Mononuclear cell (primary cell): Measurements from ENCODE around the gene PILRA. TPM values are rescaled to one million over a fixed set of nuclear protein-coding genes. Genes with fewer than 3 reads are reported as not detected.

Experiments
- H3K27me3 ChIP-seq: 2 replicates; pipeline ENCODE4 v1.6.0; 2011; ENCODE audit warnings: low read length, control low read depth; ENCODE audit not compliant: insufficient read depth
- H3K4me1 ChIP-seq: 2 replicates; pipeline ENCODE4 v1.5.1; 2011; ENCODE audit warnings: mild to moderate bottlenecking, low read length, control low read depth; ENCODE audit not compliant: insufficient read depth
- H3K4me3 ChIP-seq: 2 replicates; pipeline ENCODE4 v1.5.1; 2011; ENCODE audit warnings: mild to moderate bottlenecking, low read length, moderate library complexity
- H3K9me3 ChIP-seq: 2 replicates; pipeline ENCODE4 v1.5.1; 2011; ENCODE audit warnings: low read depth, mild to moderate bottlenecking, control low read depth, low read length
- total RNA-seq: library from RNA; depleted of rRNA; stranded (reverse); fragments of >200 nt; gene quantifications from one replicate; pipeline ENCODE4 v1.2.3, GENCODE V29; 2012

The PILRA gene
- total RNA-seq, 1 donor: 56.7 TPM

- Histone ChIP-seq H3K9me3 (no peaks in the 10 kb centered on the region), H3K27me3 (no peaks in the 10 kb centered on the region), H3K4me3 (no peak overlapping the region), H3K4me1 (peaks cover 7% of the 10 kb centered on the region)
Observed at GRCh38 chr7:100406767-100407166, 33.5 kb downstream of the PILRA start.

GRCh38 chr7:100407285-100408180 lies 34.2 kb downstream of the PILRA start:
- Histone ChIP-seq H3K4me1 (peaks cover 7% of the 10 kb centered on the region), H3K4me3 (no peak overlapping the region), H3K27me3 (no peaks in the 10 kb centered on the region), H3K9me3 (no peaks in the 10 kb centered on the region)

- Histone ChIP-seq H3K27me3 (no peaks in the 10 kb centered on the region), H3K9me3 (no peaks in the 10 kb centered on the region), H3K4me1 (peaks cover 19% of the 10 kb centered on the region), H3K4me3 (no peak overlapping the region)
Observed at GRCh38 chr7:100411101-100411500, 37.8 kb downstream of the PILRA start.

- H3K4me1 ChIP-seq: peaks cover 19% of the 10 kb centered on the region
- H3K9me3 ChIP-seq: no peaks in the 10 kb centered on the region
- H3K27me3 ChIP-seq: no peaks in the 10 kb centered on the region
- no peak overlapping the region for H3K4me3 ChIP-seq
Observed at GRCh38 chr7:100413346-100413745, 40.1 kb downstream of the PILRA start.

- Histone ChIP-seq H3K4me3 (no peak overlapping the region), H3K4me1 (peaks cover 19% of the 10 kb centered on the region), H3K27me3 (no peaks in the 10 kb centered on the region), H3K9me3 (no peaks in the 10 kb centered on the region)
Observed at GRCh38 chr7:100413889-100414288, 40.6 kb downstream of the PILRA start.

- H3K9me3 ChIP-seq: no peaks in the 10 kb centered on the region
- no peaks in the 10 kb centered on the region for H3K27me3 ChIP-seq
- H3K4me3 ChIP-seq: no peak overlapping the region
- peaks cover 16% of the 10 kb centered on the region for H3K4me1 ChIP-seq
Observed at GRCh38 chr7:100415448-100415847, 42.2 kb downstream of the PILRA start.

GRCh38 chr7:100418930-100419659 lies 45.8 kb downstream of the PILRA start:
- Histone ChIP-seq H3K4me3 (no peak overlapping the region), H3K4me1 (no peaks in the 10 kb centered on the region), H3K9me3 (no peaks in the 10 kb centered on the region), H3K27me3 (no peaks in the 10 kb centered on the region)

- Histone ChIP-seq H3K4me3 (no peak overlapping the region), H3K4me1 (no peaks in the 10 kb centered on the region), H3K9me3 (no peaks in the 10 kb centered on the region), H3K27me3 (no peaks in the 10 kb centered on the region)
Observed at GRCh38 chr7:100419660-100420226, 46.5 kb downstream of the PILRA start.

- H3K9me3 ChIP-seq: no peaks in the 10 kb centered on the region
- no peaks in the 10 kb centered on the region for H3K27me3 ChIP-seq
- H3K4me1 ChIP-seq: peaks cover 10% of the 10 kb centered on the region
- H3K4me3 ChIP-seq: no peak overlapping the region
Observed at GRCh38 chr7:100423315-100423714, 50.0 kb downstream of the PILRA start.

- peaks cover 10% of the 10 kb centered on the region for H3K4me1 ChIP-seq
Observed at GRCh38 chr7:100425347-100425746, 52.1 kb downstream of the PILRA start.

GRCh38 chr7:100426516-100426915 lies 53.2 kb downstream of the PILRA start:
- Histone ChIP-seq H3K27me3 (no peaks in the 10 kb centered on the region), H3K4me3 (no peak overlapping the region), H3K9me3 (no peaks in the 10 kb centered on the region), H3K4me1 (peaks cover 22% of the 10 kb centered on the region)

More at GRCh38 chr7:100425347-100425746, 52.1 kb downstream of the PILRA start:
- Histone ChIP-seq H3K4me3 (no peak overlapping the region), H3K27me3 (no peaks in the 10 kb centered on the region), H3K9me3 (no peaks in the 10 kb centered on the region)

GRCh38 chr7:100427762-100428198 lies 54.5 kb downstream of the PILRA start:
- Histone ChIP-seq H3K4me1 (peaks cover 31% of the 10 kb centered on the region), H3K9me3 (no peaks in the 10 kb centered on the region), H3K27me3 (no peaks in the 10 kb centered on the region), H3K4me3 (peak overlapping the region; percentile 83)

- Histone ChIP-seq H3K4me1 (peaks cover 31% of the 10 kb centered on the region), H3K9me3 (no peaks in the 10 kb centered on the region), H3K4me3 (peak within 1 kb of the TSS; percentile 83), H3K27me3 (no peaks in the 10 kb centered on the region)
Observed at GRCh38 chr7:100428199-100428966, 55.1 kb downstream of the PILRA start, which contains the start of gene ZCWPW1. Gene ZCWPW1, minus strand, starts transcription at chr7:100428703. Its CDS starts 8,054 bp downstream, at chr7:100420649.

- Histone ChIP-seq H3K9me3 (no peaks in the 10 kb centered on the region), H3K27me3 (no peaks in the 10 kb centered on the region), H3K4me3 (peak overlapping the region; percentile 83), H3K4me1 (peaks cover 36% of the 10 kb centered on the region)
Observed at GRCh38 chr7:100428967-100429636, 55.8 kb downstream of the PILRA start.
